ENCODE data around the gene GABRA6. TPM values are rescaled to one million over a fixed set of nuclear protein-coding genes. Genes with fewer than 3 reads are reported as not detected.
"Not testable (repeated sequence)": the region's sequence is repeated elsewhere in the genome, so short reads cannot be mapped to it uniquely, and the experiment has no call there.

The GABRA6 gene
- total RNA-seq, 1 experiment from 2014 or later: not detected

GRCh38 chr5:161645264-161645663 lies 40.3 kb upstream of the GABRA6 start:
- no peaks in the 10 kb centered on the region for H3K36me3 ChIP-seq (ENCODE audit: control insufficient read depth, insufficient read depth, low read length)
- no peaks in the 10 kb centered on the region for H3K4me1 ChIP-seq
- no peak for TF ChIP-seq CTCF (IDR thresholded peaks at IDR 0.05; ENCODE audit: insufficient read depth in 1 of 2, low read depth in 1 of 2, low read length in 1 of 2, severe bottlenecking in 1 of 2, unreplicated experiment in 1 of 2)
- H3K9me3 ChIP-seq: no peaks in the 10 kb centered on the region
- no peak overlapping the region for H3K27ac Mint-ChIP-seq (ENCODE audit: unreplicated experiment)
- H3K4me1 Mint-ChIP-seq (ENCODE audit: low read depth, unreplicated experiment): no peaks in the 10 kb centered on the region
- no peaks in the 10 kb centered on the region for H3K9me3 Mint-ChIP-seq (ENCODE audit: unreplicated experiment)
- POLR2A ChIA-PET: no interaction called here
- no peak overlapping the region for H3K4me3 ChIP-seq (ENCODE audit: low read depth, low read length)
- H3K4me3 Mint-ChIP-seq (ENCODE audit: unreplicated experiment): no peak overlapping the region
- no peaks in the 10 kb centered on the region for H3K27me3 ChIP-seq (replicated peaks; ENCODE audit: control insufficient read depth, insufficient read depth, low read length)
- peaks cover 3% of the 10 kb centered on the region for H3K27me3 Mint-ChIP-seq (ENCODE audit: insufficient read depth, unreplicated experiment)
- no TSS peak for BruUV-seq (replicated peaks)
- H3K36me3 Mint-ChIP-seq (ENCODE audit: insufficient read depth, unreplicated experiment): no peaks in the 10 kb centered on the region
- CTCF ChIA-PET: no interaction called here
- intact Hi-C loops (cut with micrococcal nuclease; ENCODE audit: unreplicated experiment): no loop called here
- DNase-seq: no peak

GRCh38 chr5:161651926-161652325 lies 33.6 kb upstream of the GABRA6 start:
- H3K27me3 Mint-ChIP-seq (ENCODE audit: insufficient read depth, unreplicated experiment); H3K4me1 Mint-ChIP-seq (ENCODE audit: low read depth, unreplicated experiment); H3K27me3 ChIP-seq (replicated peaks; ENCODE audit: control insufficient read depth, insufficient read depth, low read length); POLR2A ChIA-PET; H3K9me3 ChIP-seq; H3K4me3 ChIP-seq (ENCODE audit: low read depth, low read length); intact Hi-C loops (cut with micrococcal nuclease; ENCODE audit: unreplicated experiment); H3K36me3 Mint-ChIP-seq (ENCODE audit: insufficient read depth, unreplicated experiment); DNase-seq; CTCF ChIA-PET; H3K27ac Mint-ChIP-seq (ENCODE audit: unreplicated experiment); H3K4me3 Mint-ChIP-seq (ENCODE audit: unreplicated experiment); BruUV-seq (replicated peaks); H3K36me3 ChIP-seq (ENCODE audit: control insufficient read depth, insufficient read depth, low read length); H3K4me1 ChIP-seq: not testable (repeated sequence)
- H3K9me3 Mint-ChIP-seq (ENCODE audit: unreplicated experiment): peaks cover 22% of the 10 kb centered on the region

- POLR2A ChIA-PET: no interaction called here
- no peak overlapping the region for H3K4me3 Mint-ChIP-seq (ENCODE audit: unreplicated experiment)
These were observed 24.7 kb upstream of the GABRA6 start for GRCh38 chr5:161660806-161661205.

More at GRCh38 chr5:161660806-161661205, 24.7 kb upstream of the GABRA6 start:
- H3K27me3 ChIP-seq (replicated peaks; ENCODE audit: control insufficient read depth, insufficient read depth, low read length): no peaks in the 10 kb centered on the region
- H3K27me3 Mint-ChIP-seq (ENCODE audit: insufficient read depth, unreplicated experiment): no peaks in the 10 kb centered on the region
- no peak for DNase-seq
- H3K9me3 ChIP-seq: no peaks in the 10 kb centered on the region; the same call in 1 of the 2 replicates
- H3K36me3 ChIP-seq (ENCODE audit: control insufficient read depth, insufficient read depth, low read length): no peaks in the 10 kb centered on the region
- intact Hi-C loops (cut with micrococcal nuclease; ENCODE audit: unreplicated experiment): no loop called here
- no peaks in the 10 kb centered on the region for H3K36me3 Mint-ChIP-seq (ENCODE audit: insufficient read depth, unreplicated experiment)
- H3K4me3 ChIP-seq (ENCODE audit: low read depth, low read length): no peak overlapping the region
- BruUV-seq (replicated peaks): no TSS peak
- no peaks in the 10 kb centered on the region for H3K4me1 Mint-ChIP-seq (ENCODE audit: low read depth, unreplicated experiment)
- H3K4me1 ChIP-seq: no peaks in the 10 kb centered on the region
- H3K9me3 Mint-ChIP-seq (ENCODE audit: unreplicated experiment): no peaks in the 10 kb centered on the region
- CTCF ChIA-PET: no interaction called here
- no peak for TF ChIP-seq CTCF (IDR thresholded peaks at IDR 0.05; ENCODE audit: insufficient read depth in 1 of 2, low read depth in 1 of 2, low read length in 1 of 2, severe bottlenecking in 1 of 2, unreplicated experiment in 1 of 2)
- no peak overlapping the region for H3K27ac Mint-ChIP-seq (ENCODE audit: unreplicated experiment)

Measured in Caco-2 (cell line).